Body of pancreas (tissue), 4 donors: Measurements from ENCODE around the gene ITGA1. TPM values are rescaled to one million over a fixed set of nuclear protein-coding genes. Genes with fewer than 3 reads are reported as not detected.

Experiments
- ATAC-seq: fragments of 150-250 bp; one replicate; pipeline ENCODE4 v1.9.1; 2016
- DNase-seq, 4 donors: peaks; one replicate each; pipeline ENCODE4 v3.0.0-alpha.2; 2019
- H3K27ac ChIP-seq, 4 donors: fragments of 200-600 bp; sonication (generic); 1 replicate in 3 of 4; 2 replicates in 1 of 4; pipeline versions ENCODE4 v1.5.1 to v1.6.1; 2016 to 2019; ENCODE audit warnings: mild to moderate bottlenecking in 1 of 4, mixed read lengths in 1 of 4, moderate library complexity in 1 of 4
- H3K27me3 ChIP-seq, 2 donors: fragments of 200-600 bp; sonication (generic); one replicate each; pipeline ENCODE4 v1.6.0; 2016; ENCODE audit warnings: mild to moderate bottlenecking in 1 of 2
- H3K36me3 ChIP-seq, 2 donors: fragments of 200-600 bp; sonication (generic); replicated peaks in 1 of 2; 2 replicates each; pipeline ENCODE4 v1.5.1; 2016; ENCODE audit warnings: low read depth in 2 of 2; ENCODE audit not compliant: insufficient read depth in 1 of 2
- H3K4me1 ChIP-seq: fragments of 200-600 bp; sonication (generic); one replicate; pipeline ENCODE4 v1.6.0; 2016
- H3K4me3 ChIP-seq, 2 donors: fragments of 200-600 bp; sonication (generic); 1 replicate in 1 of 2; 2 replicates in 1 of 2; pipeline ENCODE4 v1.5.1; 2016 to 2019
- H3K9me3 ChIP-seq, 3 donors: fragments of 200-600 bp; sonication (generic); 1 replicate in 2 of 3; 2 replicates in 1 of 3; pipeline ENCODE4 v1.5.1; 2016
- POLR2A ChIP-seq, 3 donors: fragments of 450-650 bp; IDR thresholded peaks; one replicate each; pipeline ENCODE4 v1.6.1; 2016; ENCODE audit warnings: antibody characterized with exemption in 3 of 3, mild to moderate bottlenecking in 2 of 3
- WGBS, 2 donors: methylation state at CpG; one replicate each; pipeline ENCODE4 v1.1.5; 2017; 5-methylcytosine and 5-hydroxymethylcytosine counted together
- intact Hi-C: fragments of 100-400 bp; cut with DNase I; formaldehyde crosslinking; loops from one replicate; pipeline ENCODE4 v1.15.1; 2023
- total RNA-seq, 2 donors: library from RNA; depleted of rRNA; stranded (reverse); fragments of >200 nt; gene quantifications; one replicate each; pipeline ENCODE4 v1.1.0, GENCODE V29; 2016
- TF ChIP-seq, protein P1 (sequence below), 7 experiments: fragments of 450-650 bp in 4 of 7; fragments of 200-600 bp in 3 of 7; sonication (generic) in 3 of 7; IDR thresholded peaks; one replicate each; pipeline ENCODE4 v1.5.1; 2016 to 2019; ENCODE audit warnings: antibody characterized with exemption in 7 of 7

Gene ITGA1
- total RNA-seq, 2 donors from 2014 or later: 6.9 to 11.2 TPM

DNA sequence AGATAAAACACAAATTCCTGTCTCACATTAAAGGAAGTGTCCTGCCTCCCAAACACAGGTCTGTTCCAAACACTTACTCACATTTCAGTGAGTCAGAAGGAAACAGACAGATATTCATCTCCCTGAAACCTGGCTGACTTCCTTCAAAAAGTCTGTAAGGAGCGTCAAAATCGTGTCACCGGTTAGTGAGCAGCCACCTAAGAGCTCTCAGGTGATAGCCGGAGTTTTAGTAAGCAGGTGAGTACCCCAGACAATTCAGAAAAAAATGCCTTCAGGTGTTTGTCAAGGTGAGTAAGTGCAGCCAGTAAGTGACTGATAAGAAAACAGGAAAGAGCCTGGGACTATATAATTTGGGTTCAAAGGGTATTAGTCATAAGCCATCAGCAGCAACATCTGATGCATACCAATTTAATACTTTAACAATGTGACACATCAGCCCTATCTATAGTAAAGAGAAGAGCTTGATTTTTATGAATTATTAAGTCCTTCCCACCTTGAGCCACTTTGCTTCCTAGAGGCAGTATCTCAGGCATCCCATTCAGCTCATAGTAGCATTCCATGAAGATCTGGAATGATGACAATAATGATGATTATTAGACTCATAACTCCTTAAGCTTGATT lies 200.1 kb downstream of the ITGA1 start:
- intact Hi-C loops: no loop called here
- TF ChIP-seq POLR2A (IDR thresholded peaks at IDR 0.05): no peak
- TF ChIP-seq, protein P1, sequence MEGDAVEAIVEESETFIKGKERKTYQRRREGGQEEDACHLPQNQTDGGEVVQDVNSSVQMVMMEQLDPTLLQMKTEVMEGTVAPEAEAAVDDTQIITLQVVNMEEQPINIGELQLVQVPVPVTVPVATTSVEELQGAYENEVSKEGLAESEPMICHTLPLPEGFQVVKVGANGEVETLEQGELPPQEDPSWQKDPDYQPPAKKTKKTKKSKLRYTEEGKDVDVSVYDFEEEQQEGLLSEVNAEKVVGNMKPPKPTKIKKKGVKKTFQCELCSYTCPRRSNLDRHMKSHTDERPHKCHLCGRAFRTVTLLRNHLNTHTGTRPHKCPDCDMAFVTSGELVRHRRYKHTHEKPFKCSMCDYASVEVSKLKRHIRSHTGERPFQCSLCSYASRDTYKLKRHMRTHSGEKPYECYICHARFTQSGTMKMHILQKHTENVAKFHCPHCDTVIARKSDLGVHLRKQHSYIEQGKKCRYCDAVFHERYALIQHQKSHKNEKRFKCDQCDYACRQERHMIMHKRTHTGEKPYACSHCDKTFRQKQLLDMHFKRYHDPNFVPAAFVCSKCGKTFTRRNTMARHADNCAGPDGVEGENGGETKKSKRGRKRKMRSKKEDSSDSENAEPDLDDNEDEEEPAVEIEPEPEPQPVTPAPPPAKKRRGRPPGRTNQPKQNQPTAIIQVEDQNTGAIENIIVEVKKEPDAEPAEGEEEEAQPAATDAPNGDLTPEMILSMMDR (IDR thresholded peaks at IDR 0.05): no peak
- Histone ChIP-seq H3K27me3 (no peaks in the 10 kb centered on the region), H3K36me3 (no peaks in the 10 kb centered on the region), H3K27ac (peak overlapping the region in 1 of 4 donors; percentile 50), H3K9me3 (no peaks in the 10 kb centered on the region), H3K4me3 (no peak overlapping the region), H3K4me1 (peaks cover 15% of the 10 kb centered on the region)
- peak; percentile 8 for ATAC-seq
- WGBS, 2 donors: 27 to 37% methylated on average over 4 of the region's 4 CpGs
- DNase-seq: peak in 1 of 4 donors; percentile 9

DNA sequence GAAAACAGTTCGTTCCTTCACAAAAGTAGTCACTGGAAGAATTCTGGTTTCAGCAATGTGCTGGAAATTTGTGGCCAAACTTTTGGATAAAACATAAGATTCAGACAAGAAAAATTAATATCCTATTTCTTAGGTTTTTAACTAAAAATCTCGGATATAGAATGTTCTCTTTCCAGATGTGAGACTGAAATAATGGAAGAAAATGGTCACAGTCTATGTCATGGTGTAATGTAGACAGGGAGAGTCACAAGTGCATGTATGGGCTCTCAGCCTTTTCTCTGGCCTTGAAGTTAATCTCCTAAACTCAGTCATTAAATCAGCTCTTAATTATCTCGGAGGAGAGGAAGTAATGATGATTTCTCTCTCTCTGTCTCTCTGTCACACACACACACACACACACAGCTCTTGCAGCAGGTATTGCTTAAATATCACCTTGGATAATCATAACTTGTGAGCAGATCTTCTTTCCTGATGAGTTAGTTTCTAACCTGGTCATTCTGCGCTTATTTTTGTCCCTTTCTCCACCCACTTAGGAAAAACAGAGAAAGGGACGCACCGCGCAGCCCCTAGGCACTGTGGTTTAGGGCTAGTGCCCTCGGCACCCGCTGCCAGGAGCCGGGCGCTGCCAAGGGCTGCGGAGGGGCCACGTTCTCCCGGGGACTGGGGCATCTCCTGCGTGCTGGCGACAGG lies 200.8 kb downstream of the ITGA1 start:
- Histone ChIP-seq H3K27me3 (no peaks in the 10 kb centered on the region), H3K36me3 (no peaks in the 10 kb centered on the region), H3K27ac (peak overlapping the region; percentile 8 to 69 (median 43)), H3K4me3 (peak overlapping the region; percentile 35 to 68), H3K9me3 (no peaks in the 10 kb centered on the region), H3K4me1 (peaks cover 15% of the 10 kb centered on the region)
- WGBS, 2 donors: 5 to 9% methylated on average over 14 to 16 of the region's 16 CpGs
- DNase-seq (peak in 1 of 4 donors; percentile 4), ATAC-seq (peak; percentile 33)
- intact Hi-C loops: no loop called here
- TF ChIP-seq POLR2A (IDR thresholded peaks at IDR 0.05): no peak
- TF ChIP-seq, protein P1 (IDR thresholded peaks at IDR 0.05): no peak

DNA sequence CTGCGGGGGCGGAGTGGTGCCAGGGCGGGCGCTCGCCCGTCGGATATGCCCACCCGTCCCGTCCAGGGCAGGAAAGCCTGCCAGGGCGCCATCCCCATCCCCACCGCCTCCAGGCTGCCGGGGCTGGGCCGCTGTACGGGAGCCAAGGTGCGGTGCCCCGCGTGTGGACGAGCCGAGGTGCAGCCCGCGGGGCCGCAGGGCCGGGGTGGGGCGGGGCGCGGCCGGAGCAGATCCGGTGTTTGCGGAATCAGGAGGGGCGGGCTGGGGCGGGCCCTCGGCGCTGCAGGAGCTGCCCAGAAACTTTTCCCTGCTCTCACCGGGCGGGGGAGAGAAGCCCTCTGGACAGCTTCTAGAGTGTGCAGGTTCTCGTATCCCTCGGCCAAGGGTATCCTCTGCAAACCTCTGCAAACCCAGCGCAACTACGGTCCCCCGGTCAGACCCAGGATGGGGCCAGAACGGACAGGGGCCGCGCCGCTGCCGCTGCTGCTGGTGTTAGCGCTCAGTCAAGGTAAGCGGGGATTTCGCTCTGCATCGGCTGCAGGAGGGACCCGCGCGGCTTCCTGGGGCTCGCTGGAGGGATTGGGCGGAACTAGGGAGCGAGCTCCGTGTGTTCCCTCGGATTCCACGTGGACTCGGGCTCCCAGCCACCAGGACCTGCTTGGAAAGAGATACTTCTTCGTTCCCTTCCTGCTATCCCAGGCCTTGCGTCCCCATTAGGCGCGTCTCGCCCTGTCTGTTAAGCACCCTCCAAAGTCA lies 201.5 kb downstream of the ITGA1 start, which contains the start of gene ITGA2:
ITGA2 (plus strand) TSS at position 328 of the 756 bp plus-strand sequence; CDS start at position 445, 117 bp downstream.
- Histone ChIP-seq H3K4me1 (peaks cover 15% of the 10 kb centered on the region), H3K9me3 (no peaks in the 10 kb centered on the region), H3K27ac (peak within 1 kb of the TSS; percentile 8 to 69 (median 43)), H3K36me3 (no peaks in the 10 kb centered on the region), H3K4me3 (peak within 1 kb of the TSS; percentile 35 to 68), H3K27me3 (no peaks in the 10 kb centered on the region)
- 0 to 3% methylated on average over 6 to 36 of the region's 64 CpGs for WGBS, 2 donors
- ATAC-seq (peak; percentile 80), DNase-seq (peak; percentile 43 to 69 (median 50))
- intact Hi-C loops: no loop called here
- peak in 2 of 3 donors; percentile 37 to 40 for TF ChIP-seq POLR2A (IDR thresholded peaks at IDR 0.05)
- TF ChIP-seq, protein P1 (IDR thresholded peaks at IDR 0.05): no peak

DNA sequence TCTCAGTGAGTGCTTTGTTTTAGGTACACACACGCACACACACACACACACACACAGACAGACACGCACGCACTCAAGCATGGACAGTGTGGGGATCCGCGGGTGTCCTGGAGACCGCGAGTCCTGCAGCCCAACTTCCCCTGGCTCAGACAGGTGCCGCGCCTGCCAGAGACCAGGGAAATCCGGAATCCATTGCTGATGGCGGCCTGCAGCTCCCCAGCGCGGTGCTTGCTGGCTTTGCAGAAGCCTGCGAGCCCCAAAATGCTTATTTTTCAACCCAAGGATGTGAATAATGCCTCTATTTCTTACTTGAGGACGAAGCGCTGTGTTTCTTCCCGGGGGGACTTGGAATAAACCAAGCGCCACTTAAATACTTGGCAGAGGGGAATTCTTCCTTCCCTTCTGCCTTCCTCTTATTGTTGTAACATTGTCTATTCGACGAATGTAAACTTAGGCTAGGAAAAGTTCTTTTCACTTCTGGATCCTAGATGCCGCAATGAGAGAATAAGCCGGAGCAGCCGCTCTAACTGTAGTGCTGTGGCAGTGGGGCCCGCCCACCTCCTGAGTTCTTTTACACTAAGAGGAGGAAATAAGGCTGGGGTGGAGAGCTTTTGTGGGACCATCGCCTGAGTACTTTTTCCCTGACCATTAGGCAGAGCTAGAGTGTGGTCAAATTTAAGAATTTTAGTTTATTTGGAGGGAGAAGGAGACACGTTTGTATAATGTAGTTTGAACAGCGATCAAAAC lies 202.2 kb downstream of the ITGA1 start:
- H3K4me3 ChIP-seq: peak overlapping the region; percentile 35 to 68
- peak overlapping the region in 3 of 4 donors; percentile 39 to 69 (median 47) for H3K27ac ChIP-seq
- intact Hi-C loops: no loop called here
- H3K27me3 ChIP-seq: no peaks in the 10 kb centered on the region
- H3K4me1 ChIP-seq: peaks cover 15% of the 10 kb centered on the region
- TF ChIP-seq POLR2A (IDR thresholded peaks at IDR 0.05): no peak
- TF ChIP-seq, protein P1 (IDR thresholded peaks at IDR 0.05): peak in 3 of 7 experiments; percentile 22 to 31 (median 25)
- no peaks in the 10 kb centered on the region for H3K9me3 ChIP-seq
- no peaks in the 10 kb centered on the region for H3K36me3 ChIP-seq
- DNase-seq (peak; percentile 32 to 55 (median 36)), ATAC-seq (peak; percentile 62)
- WGBS, 2 donors: 7 to 9% methylated on average over 21 to 26 of the region's 27 CpGs
